ENCODE measurements around the gene CCSER2.
"Not testable (repeated sequence)": the region's sequence is repeated elsewhere in the genome, so short reads cannot be mapped to it uniquely, and the experiment has no call there.

The CCSER2 gene

DNA sequence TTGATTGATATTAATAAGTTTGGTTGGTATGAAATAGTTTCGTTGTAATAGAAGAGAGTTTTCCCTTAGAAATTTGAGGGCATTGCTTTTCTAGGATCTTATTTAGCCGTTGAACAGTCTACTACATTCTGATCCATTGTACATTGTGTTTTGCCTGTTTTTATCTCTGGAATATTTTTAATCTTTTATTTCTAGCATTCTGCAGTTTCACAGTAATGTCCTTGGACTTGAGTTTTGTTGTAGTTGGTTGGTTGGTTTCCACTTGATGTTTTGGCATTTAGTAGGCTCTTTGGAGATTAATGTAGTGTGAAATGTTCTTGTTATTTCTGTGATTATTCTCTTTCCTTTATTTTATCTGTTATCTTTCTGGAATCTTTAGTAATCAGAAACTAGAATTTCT, 112.4 kb downstream of the CCSER2 start:
- H3K4me3 ChIP-seq, result no peak overlapping the region
- no peak for DNase-seq (ENCODE audit: low spot score)
- TF ChIP-seq, protein P1, sequence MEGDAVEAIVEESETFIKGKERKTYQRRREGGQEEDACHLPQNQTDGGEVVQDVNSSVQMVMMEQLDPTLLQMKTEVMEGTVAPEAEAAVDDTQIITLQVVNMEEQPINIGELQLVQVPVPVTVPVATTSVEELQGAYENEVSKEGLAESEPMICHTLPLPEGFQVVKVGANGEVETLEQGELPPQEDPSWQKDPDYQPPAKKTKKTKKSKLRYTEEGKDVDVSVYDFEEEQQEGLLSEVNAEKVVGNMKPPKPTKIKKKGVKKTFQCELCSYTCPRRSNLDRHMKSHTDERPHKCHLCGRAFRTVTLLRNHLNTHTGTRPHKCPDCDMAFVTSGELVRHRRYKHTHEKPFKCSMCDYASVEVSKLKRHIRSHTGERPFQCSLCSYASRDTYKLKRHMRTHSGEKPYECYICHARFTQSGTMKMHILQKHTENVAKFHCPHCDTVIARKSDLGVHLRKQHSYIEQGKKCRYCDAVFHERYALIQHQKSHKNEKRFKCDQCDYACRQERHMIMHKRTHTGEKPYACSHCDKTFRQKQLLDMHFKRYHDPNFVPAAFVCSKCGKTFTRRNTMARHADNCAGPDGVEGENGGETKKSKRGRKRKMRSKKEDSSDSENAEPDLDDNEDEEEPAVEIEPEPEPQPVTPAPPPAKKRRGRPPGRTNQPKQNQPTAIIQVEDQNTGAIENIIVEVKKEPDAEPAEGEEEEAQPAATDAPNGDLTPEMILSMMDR (IDR thresholded peaks at IDR 0.05), result no peak
- H3K27ac ChIP-seq, result no peak overlapping the region

DNA sequence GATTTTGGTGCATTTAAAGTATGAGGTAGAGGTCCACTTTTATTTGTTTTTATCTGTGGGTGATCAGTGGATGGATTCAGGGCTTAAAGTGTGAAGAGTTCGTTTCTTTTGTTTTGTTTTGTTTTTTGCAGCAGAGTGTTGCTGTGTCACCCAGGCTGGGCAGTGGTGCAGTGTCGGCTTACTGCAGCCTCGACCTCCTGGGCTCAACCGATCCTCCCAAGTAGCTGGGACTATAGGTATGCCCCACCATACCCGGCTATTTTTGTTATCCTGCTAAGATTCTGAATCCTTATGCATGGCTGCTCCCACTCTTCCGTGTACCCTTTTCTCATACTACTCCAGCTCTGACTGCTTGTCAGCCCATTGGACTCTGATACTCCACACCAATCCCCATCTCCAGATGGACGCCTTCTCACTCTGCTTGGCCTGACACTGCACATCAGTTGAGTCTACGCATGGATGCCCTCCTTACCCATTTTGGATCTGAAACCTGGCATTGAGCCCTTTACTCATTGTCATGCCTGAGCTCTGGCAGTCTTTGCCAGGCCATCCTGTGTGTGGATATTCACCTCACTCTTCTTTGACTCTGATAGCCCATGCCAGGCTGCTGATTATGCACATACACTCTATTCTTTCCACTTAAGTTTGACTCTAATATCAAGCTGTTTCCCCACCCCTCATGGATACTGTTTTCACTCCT, 119.5 kb downstream of the CCSER2 start:
- Histone ChIP-seq H3K27ac (no peak overlapping the region), H3K4me3 (no peak overlapping the region)
- no peak for DNase-seq (ENCODE audit: low spot score)
- TF ChIP-seq, protein P1 (IDR thresholded peaks at IDR 0.05), result no peak

DNA sequence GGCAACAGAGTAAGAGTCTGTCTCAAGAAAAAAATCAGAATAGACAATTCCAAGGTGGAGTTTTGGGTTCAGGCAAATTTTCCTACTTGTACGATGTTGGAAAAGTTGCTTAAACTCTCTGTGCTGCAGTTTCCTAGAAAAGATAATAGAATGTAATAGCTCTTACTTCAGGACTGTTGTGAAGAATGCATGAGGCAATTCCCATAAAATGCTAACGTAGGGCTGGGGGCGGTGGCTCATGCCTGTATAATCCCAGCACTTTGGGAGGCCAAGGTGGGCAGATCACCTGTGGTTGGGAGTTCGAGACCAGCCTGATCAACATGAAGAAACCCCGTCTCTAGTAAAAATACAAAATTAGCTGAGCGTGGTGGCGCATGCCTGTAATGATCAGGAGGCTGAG, 121.0 kb downstream of the CCSER2 start:
- H3K4me3 ChIP-seq; DNase-seq (ENCODE audit: low spot score); H3K27ac ChIP-seq: not testable (repeated sequence)

DNA sequence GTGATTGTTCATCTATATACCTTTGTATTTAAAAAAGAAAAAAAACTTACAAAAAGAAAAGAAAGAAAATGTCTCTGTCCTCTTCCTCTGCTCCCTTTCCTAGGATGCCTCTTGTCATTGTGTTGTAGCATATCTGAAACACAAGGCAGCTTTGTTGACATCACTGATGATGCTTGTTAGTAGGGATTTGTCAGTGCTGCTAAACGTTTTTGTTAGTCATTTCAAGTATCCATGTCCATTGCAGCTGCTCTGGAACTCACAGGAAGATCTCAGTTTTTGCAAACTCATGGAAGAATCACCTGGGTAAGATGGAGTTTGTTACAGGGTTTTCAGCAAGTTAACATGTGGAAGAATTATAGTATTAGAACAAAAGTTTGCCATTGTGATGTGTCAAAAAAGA, 123.6 kb downstream of the CCSER2 start:
- Histone ChIP-seq H3K4me3 (no peak overlapping the region), H3K27ac (no peak overlapping the region)
- no peak for DNase-seq (ENCODE audit: low spot score)
- TF ChIP-seq, protein P1 (IDR thresholded peaks at IDR 0.05), result no peak

DNA sequence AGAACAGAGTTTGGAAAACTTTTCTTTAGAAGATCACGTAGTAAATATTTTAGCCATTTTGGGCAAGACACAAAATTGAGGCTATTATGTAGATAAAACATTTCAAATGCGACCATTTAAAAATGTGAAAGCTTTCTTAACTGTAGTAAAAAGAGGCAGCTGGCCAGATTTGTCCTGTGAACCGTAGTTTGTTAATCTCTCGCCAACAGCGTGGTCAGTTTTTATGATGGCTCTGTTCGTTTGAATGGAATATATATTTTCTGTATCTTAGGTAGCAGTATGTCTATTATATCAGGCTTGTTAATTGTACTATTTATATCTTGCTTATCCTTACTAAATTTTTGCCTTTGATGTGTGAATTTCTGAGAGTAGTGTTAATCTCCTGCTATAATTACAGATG, 124.9 kb downstream of the CCSER2 start:
- TF ChIP-seq, protein P1 (IDR thresholded peaks at IDR 0.05), result no peak
- H3K4me3 ChIP-seq, result no peak overlapping the region
- no peak for DNase-seq (ENCODE audit: low spot score)
- H3K27ac ChIP-seq, result no peak overlapping the region

DNA sequence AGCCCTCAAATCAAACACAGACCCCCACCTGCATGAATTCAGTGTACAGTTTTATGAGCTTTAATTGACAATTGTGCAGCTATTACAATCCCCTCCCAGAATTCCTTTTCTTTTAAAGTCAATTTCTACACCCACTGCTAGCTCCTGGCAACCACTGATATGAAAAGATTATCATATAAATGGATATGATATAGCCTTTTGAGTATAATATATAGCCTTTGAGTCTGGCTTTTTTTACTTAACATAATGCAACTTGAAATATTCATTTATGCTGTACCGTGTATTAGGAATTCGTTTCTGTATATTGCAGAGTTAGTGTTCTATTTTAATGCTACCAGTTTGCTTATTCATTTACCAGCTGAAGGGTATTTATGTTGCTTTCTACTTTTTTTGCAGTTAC, 127.7 kb downstream of the CCSER2 start:
- TF ChIP-seq, protein P1 (IDR thresholded peaks at IDR 0.05), result no peak
- no peak overlapping the region for H3K27ac ChIP-seq
- DNase-seq (ENCODE audit: low spot score), result no peak
- no peak overlapping the region for H3K4me3 ChIP-seq

DNA sequence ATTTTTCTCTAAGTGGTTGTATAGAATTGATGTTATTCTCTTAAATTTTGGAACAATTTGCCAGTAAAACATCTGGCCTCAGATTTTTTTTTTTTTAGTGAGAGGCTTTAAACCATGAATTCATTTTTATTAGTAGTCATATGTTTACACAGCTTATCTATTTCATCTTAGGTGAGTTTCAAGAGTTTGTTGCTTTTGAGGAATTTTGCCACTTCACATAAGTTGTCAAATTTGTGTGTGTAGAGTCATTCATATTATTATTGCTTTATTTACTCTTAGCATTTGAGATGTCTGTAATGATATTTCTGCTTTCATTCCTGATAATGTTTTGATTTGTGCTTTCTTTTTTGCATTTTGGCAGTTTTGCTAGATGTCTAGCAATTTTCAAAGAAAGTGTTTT, 132.1 kb downstream of the CCSER2 start:
- H3K27ac ChIP-seq, result no peak overlapping the region
- no peak for DNase-seq (ENCODE audit: low spot score)
- TF ChIP-seq, protein P1 (IDR thresholded peaks at IDR 0.05), result no peak
- no peak overlapping the region for H3K4me3 ChIP-seq
